SIG-M5 (cell line): ENCODE measurements around the gene ZNF383.
"Not testable (repeated sequence)": the region's sequence is repeated elsewhere in the genome, so short reads cannot be mapped to it uniquely, and the experiment has no call there.

Experiments
- DNase-seq: peaks from one replicate; lab custom pipeline; 2025; lab: John Stamatoyannopoulos, UW

Gene ZNF383

DNA sequence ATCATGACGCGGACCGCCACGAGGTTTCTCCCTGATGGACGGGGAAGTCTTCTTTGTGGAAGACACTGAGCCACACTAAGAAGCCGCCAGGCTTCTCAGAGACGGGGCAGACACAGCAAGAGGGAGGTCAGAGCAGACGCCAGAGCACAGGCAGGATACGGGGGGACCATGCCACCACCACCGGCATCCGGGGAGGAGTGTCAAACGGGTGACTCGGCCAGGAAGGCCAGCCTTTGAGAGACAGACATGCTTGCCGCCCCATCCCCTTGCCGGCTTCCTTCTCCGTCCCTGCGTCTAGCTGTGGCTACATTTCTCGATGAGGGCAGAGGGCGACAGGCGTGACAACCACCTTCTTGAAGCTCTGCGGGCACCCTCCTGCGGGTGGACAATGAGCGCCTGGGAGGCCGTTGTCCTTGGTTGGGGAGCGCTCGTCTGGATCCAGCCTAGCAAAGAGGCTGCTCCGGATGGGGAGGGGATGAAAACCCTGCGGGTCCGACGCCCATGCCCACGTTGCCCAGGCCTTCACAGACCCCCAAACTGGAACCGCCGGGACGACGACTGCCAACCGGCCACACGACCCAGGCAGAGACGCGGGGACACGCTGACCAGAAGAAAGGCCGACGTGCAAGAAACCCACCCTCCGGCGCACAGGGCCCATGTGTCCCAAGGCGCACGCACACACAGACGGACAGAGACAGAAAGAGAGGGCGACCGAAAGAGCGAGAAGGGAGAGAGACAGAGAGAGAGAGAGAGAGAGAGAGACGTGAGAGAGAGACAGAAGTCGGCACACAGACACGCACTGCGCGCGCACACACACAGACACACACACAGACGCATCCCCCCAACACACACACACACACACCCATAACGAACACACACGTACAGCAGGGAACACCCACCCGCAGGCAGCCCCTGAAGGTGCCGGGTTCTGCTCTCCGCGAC lies 75.3 kb downstream of the ZNF383 start:
- not testable (repeated sequence) for DNase-seq

GRCh38 chr19:37294246-37294645 lies 76.2 kb downstream of the ZNF383 start:
- not testable (repeated sequence) for DNase-seq
